Activated CD8-positive, alpha-beta memory T cell treated with anti-CD3 and anti-CD28 coated beads, Interleukin-2, amount 50 U/mL, for 4 hours (primary cell): ENCODE results near the gene OR10D3.
"Not testable (repeated sequence)": the region's sequence is repeated elsewhere in the genome, so short reads cannot be mapped to it uniquely, and the experiment has no call there.

Experiments
- DNase-seq: peaks from one replicate; pipeline ENCODE4 v3.0.0-alpha.2; 2020

Gene OR10D3

DNA sequence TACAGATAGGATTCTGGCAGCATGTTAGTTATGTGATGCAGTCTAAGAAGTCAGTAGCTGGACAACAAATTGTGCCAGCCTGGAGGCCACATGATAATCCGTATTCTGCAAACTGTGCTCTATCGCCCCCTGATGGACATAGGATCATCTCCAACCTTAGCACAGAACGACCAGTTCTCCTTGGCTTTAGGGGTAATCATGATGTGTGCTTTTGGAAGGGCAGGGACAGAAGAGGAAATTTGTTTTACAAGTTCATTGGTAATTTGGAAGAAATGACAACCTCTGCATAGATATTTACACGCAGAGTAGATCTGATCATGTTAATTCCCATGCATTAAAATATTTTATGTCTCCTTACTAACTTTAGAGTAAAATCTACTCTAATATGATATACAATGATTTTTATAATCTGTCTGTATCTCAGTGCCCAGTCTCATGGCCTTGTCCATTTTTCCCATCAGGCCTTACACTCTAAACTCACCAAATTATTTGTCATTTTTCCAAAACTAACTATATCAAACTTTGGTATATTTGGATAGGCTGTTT, 12.1 kb downstream of the OR10D3 start:
- DNase-seq = no peak

DNA sequence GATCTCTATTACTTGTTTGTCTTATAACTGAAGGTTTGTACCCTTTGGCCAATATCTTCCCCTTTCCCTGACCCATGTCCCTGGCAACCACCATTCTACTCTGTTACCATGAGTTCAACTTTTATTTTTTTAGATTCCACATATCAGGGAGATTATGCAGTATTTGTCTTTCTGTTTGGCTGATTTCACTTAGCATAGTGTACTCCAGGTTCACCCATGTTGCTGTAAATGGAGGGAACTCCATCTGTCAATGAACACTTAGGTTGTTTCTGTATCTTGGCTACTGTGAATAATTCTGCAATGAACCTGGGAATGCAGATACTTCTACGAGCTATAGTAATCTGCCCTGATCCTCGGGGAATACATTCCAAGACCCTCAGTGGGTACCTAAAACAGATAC, 14.9 kb downstream of the OR10D3 start:
- no peak for DNase-seq

DNA sequence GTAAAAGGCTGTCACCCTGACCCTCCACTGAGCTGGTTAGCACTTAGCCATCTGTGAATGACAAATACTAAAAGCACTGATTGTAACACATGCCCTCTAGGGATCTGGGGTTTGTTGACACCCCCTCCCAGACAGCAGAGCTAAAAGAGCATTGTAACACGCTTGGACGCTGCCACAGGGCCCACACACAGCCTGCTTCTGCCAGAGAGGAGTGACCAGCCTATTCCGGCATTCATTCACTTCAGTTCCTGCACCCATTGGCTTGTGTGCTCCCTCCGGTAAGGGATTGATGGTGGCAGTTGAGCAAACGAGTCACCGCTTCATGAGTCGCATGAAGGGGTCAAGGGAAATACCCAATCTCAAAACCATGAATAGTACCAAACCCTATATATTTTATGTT, 15.8 kb downstream of the OR10D3 start:
- DNase-seq = no peak

DNA sequence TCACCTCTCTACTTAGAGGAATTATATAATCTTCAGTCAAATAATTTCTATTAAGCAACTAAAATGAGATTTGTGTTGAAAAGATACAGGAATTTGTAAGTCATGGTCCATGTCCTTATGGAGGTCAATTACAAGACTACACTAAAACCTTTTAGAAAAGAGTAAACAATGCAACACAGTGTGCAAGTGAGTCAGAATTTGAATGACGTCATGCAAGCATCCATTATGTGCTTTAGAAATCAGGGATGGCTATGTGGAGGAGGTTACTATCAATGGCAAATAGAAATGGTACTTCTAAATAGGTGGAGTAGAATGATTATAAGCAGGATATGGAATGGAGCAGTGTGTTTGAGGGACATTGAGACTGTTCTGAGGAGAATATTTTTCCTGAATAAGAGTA, 16.6 kb downstream of the OR10D3 start:
- no peak for DNase-seq

DNA sequence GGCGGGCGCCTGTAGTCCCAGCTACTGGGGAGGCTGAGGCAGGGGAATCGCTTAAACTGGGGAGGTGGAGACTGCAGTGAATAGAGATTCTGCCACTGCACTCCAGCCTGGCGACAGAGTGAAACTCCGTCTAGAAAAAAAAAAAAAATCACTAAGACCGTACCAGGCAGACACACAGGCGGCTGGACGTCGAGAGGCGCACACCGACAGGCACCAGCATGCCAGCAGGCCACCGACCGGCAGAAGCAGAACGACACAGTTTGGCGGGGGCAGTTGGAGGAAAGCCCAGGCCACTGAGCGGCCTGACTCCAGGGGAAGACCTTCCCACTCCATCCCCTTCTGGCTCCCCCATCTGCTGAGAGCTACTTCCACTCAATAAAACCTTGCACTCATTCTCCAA, 17.5 kb downstream of the OR10D3 start:
- DNase-seq = no peak

DNA sequence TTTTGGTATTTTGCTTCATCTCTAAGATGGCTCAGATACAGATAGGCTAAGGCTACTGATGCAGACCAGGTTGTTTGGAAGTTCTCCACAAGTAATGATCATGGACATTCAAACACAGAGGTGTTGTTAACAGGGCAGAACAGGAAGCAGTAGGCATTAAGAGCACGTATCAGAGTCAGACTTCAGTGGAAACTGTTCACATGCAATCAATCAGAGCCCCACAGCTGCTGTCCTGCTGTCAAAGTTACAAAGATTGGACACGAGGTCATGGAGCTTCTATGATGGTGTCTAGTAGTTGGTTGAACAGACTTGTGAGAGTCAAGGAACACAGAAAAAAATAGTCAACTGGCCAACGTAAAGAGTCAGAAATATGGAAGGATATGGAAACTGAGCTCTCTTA, 19.8 kb downstream of the OR10D3 start:
- no peak for DNase-seq

DNA sequence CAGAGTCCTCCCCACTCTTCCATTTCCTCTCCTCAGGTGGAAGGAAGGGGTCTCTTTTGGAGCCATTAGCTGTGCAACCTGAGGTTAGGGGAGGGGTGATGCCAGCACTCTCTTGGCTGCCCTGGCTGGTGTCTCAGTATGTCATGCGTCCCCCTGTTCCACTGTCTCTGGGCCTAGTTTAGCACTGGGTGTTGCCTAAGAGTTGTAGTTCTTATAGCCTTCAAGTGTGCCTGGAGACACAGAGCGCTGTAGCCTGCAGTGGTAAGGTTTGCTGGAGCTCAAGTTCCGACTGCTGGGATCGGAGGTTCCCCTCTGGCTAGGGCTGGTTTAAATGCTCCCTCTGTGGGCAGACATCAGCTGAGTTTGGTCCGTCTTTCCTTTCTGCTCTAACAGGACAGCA, 20.9 kb downstream of the OR10D3 start:
- no peak for DNase-seq

DNA sequence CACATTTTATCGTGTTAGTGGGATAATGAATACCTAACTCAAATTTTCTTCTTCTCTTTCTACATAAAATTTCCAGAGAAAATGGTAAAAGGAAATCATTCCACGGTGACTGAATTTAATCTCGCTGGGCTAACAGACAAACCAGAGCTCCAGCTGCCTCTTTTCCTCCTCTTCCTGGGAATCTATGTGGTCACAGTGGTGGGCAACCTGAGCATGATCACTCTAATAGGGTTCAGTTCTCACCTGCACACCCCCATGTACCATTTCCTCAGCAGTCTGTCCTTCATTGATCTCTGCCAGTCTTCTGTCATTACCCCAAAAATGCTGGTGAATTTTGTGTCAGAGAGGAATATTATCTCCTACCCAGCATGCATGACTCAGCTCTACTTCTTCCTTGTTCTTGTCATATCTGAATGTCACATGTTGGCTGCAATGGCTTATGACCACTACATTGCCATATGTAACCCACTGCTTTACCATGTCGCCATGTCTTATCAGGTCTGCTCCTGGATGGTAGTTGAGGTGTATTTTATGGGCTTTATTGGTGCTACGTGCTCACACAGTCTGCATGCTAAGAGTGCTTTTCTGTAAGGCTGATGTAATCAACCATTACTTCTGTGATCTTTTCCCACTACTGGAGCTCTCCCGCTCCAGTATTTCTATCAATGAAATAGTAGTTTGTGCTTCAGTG, 24.1 kb downstream of the OR10D3 start:
- no peak for DNase-seq

GRCh38 chr11:124209824-124210357, 26.7 kb downstream of the OR10D3 start:
- DNase-seq = no peak

DNA sequence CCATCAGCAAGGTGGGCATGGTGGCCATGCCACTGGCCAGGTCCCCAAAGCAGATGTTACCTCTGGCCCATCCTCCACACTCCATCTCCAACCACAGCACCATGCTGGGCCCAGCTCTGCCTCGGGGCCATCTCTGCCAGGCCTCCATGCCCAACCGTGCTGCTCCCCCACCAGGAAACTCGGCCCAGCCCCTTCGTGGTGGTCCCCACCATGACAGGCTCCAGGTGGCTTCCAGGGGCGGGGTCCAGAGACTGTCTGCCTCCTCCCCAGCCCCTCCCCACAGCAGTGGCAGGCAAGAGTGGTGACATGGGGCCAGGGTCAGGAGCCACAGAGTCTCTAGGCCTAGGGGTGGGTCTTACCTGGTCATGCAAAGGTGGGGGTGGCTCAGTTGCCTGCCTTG, 27.3 kb downstream of the OR10D3 start:
- no peak for DNase-seq

GRCh38 chr11:124211321-124211720, 28.2 kb downstream of the OR10D3 start:
- no peak for DNase-seq

DNA sequence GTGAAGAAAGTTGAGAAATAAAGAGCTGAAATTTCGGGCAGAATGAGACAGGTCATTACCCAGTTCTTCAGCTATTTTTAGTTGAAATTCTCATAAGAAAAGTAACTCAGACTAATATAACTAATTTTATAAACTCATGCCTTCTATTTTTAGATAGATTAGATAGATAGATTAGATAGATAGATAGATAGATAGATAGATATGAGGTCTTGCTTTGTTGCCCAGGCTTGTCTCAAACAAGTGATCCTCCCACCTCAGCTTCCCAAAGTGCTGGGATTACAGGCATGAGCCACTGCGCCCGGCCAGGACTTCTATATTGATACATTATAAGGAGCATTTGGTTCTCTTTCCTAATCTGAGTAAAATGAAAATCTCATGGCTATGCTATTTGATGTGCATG, 30.9 kb downstream of the OR10D3 start:
- DNase-seq = no peak

GRCh38 chr11:124219126-124219525, 36.0 kb downstream of the OR10D3 start:
- no peak for DNase-seq

DNA sequence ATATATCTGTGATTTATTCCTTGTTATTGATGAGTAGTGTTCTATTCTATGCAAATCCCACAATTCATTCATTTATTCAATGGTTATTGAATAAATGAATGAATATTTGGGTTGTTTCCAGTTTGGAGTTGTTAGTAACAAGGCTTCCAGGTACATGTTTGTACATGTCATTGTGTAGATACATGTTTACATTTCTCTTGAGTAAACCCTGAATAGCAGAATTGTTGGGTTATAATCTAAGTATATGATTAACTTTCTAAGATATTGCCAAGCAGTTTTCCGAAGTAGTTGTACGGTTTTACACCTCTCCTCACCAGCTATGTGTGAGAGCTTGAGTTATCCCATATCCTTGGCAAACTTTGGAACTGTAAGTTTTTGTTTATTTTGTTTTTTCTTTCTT, 39.3 kb downstream of the OR10D3 start:
- no peak for DNase-seq

GRCh38 chr11:124224618-124225423, 41.7 kb downstream of the OR10D3 start:
- DNase-seq = not testable (repeated sequence)

GRCh38 chr11:124225471-124225870, 42.3 kb downstream of the OR10D3 start:
- no peak for DNase-seq

GRCh38 chr11:124233376-124233775, 50.2 kb downstream of the OR10D3 start:
- DNase-seq = no peak
